Thyroid gland (tissue), 4 donors: ENCODE measurements around the gene NR2C2AP. TPM values are rescaled to one million over a fixed set of nuclear protein-coding genes. Genes with fewer than 3 reads are reported as not detected.

Experiments used
- DNase-seq, 2 donors: peaks; one replicate each; pipeline ENCODE4 v3.0.0-alpha.2; 2019
- H3K27ac ChIP-seq, 3 donors: fragments of 200-600 bp; sonication (generic); 1 replicate in 2 of 3; 2 replicates in 1 of 3; pipeline ENCODE4 v1.5.1; 2016 to 2019; ENCODE audit warnings: mild to moderate bottlenecking in 1 of 3, moderate library complexity in 1 of 3
- H3K27me3 ChIP-seq: fragments of 200-600 bp; sonication (generic); one replicate; pipeline ENCODE4 v1.5.1; 2019
- H3K36me3 ChIP-seq, 2 donors: fragments of 200-600 bp; sonication (generic); one replicate each; pipeline ENCODE4 v1.5.1; 2016 to 2019
- H3K4me1 ChIP-seq, 2 donors: fragments of 200-600 bp; sonication (generic); one replicate each; pipeline ENCODE4 v1.5.1; 2017 to 2019
- H3K4me3 ChIP-seq, 3 donors: fragments of 200-600 bp; sonication (generic); replicated peaks in 1 of 3; 1 replicate in 2 of 3; 2 replicates in 1 of 3; pipeline ENCODE4 v1.5.1; 2016; ENCODE audit warnings: mild to moderate bottlenecking in 1 of 3
- H3K9me3 ChIP-seq: fragments of 200-600 bp; sonication (generic); one replicate; pipeline ENCODE4 v1.5.1; 2017
- POLR2A ChIP-seq, 2 donors: fragments of 450-650 bp; IDR thresholded peaks; one replicate each; pipeline ENCODE4 v1.6.1; 2017; ENCODE audit warnings: antibody characterized with exemption in 2 of 2, mild to moderate bottlenecking in 2 of 2, moderate library complexity in 1 of 2
- WGBS, 2 donors: methylation state at CpG; one replicate each; pipeline ENCODE4 v1.1.5; 2017; 5-methylcytosine and 5-hydroxymethylcytosine counted together
- intact Hi-C: fragments of 100-400 bp; cut with DNase I; formaldehyde crosslinking; loops from one replicate; pipeline ENCODE4 v1.15.1; 2023
- total RNA-seq, 4 donors: library from RNA; depleted of rRNA; stranded (reverse); fragments of >200 nt; gene quantifications; one replicate each; pipeline ENCODE4 v1.2.3, GENCODE V29; 2016
- TF ChIP-seq, protein P1 (sequence below), 6 experiments: fragments of 200-600 bp in 3 of 6; fragments of 450-650 bp in 3 of 6; sonication (generic) in 3 of 6; IDR thresholded peaks; one replicate each; pipeline ENCODE4 v1.5.1; 2016 to 2019; ENCODE audit warnings: antibody characterized with exemption in 6 of 6, mild to moderate bottlenecking in 2 of 6, inconsistent platforms in 1 of 6, moderate library complexity in 1 of 6

NR2C2AP gene
- total RNA-seq, 4 donors from 2014 or later, result 6.6 to 16.8 (median 7.6) TPM

DNA sequence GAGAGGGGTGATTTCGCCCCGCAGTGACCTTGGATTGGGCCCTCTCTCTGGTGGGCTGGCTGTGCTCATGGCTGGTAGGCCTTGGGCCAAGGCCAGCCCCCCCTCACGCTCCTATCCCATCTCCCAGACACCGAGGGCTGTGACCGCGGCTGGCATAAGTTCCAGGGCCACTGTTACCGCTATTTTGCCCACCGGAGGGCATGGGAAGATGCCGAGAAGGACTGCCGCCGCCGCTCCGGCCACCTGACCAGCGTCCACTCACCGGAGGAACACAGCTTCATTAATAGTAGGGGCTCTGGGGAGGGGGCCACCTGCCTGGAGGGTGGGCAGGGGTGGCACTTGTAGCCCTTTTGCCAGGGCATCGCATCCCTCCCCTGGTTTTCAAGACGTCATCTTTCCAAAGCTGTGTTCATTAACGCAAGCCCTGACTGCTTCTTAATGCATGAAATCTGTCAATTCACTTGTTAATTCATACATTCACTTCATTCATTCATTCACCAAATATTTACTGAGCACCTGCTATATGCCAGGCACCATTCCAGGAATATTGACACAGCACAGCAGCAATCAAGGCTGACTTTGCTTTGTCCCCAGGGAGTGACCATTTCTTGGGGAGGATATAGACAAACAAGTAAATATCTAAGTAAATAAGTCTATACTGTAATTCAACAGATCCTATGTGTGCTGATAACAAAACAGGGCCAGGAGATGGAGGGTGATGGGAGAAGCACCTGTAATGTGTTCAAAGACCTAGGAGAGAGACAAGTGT is 35.1 kb upstream of the NR2C2AP start:
- DNase-seq, result no peak
- Histone ChIP-seq H3K9me3 (peaks cover 3% of the 10 kb centered on the region), H3K4me1 (no peaks in the 10 kb centered on the region), H3K27me3 (no peaks in the 10 kb centered on the region), H3K4me3 (no peak overlapping the region), H3K27ac (no peak overlapping the region), H3K36me3 (no peaks in the 10 kb centered on the region)
- intact Hi-C loops, result no loop called here
- 78 to 85% methylated on average over 17 to 18 of the region's 18 CpGs for WGBS, 2 donors
- no peak for TF ChIP-seq POLR2A (IDR thresholded peaks at IDR 0.05)
- TF ChIP-seq, protein P1, sequence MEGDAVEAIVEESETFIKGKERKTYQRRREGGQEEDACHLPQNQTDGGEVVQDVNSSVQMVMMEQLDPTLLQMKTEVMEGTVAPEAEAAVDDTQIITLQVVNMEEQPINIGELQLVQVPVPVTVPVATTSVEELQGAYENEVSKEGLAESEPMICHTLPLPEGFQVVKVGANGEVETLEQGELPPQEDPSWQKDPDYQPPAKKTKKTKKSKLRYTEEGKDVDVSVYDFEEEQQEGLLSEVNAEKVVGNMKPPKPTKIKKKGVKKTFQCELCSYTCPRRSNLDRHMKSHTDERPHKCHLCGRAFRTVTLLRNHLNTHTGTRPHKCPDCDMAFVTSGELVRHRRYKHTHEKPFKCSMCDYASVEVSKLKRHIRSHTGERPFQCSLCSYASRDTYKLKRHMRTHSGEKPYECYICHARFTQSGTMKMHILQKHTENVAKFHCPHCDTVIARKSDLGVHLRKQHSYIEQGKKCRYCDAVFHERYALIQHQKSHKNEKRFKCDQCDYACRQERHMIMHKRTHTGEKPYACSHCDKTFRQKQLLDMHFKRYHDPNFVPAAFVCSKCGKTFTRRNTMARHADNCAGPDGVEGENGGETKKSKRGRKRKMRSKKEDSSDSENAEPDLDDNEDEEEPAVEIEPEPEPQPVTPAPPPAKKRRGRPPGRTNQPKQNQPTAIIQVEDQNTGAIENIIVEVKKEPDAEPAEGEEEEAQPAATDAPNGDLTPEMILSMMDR (IDR thresholded peaks at IDR 0.05), result no peak

DNA sequence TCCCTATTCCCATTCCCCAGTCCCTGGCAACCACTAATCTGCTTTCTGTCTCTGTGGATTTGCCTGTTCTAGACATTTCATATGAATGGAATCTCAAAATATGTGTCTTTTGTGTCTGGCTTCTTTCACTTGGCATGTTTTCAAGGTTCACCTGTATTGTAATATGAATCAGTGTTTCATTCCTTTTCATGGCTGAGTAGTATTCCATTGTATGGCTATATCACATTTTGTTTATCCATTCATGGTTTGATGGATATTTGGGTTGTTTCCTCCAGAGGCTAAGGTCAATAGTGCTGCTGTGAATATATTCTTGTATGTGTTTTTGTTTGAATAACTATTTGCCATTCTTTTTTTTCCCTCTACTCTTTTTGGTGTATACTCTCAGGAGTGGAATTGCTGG is 33.0 kb upstream of the NR2C2AP start:
- TF ChIP-seq, protein P1 (IDR thresholded peaks at IDR 0.05), result no peak
- TF ChIP-seq POLR2A (IDR thresholded peaks at IDR 0.05), result no peak
- Histone ChIP-seq H3K27ac (no peak overlapping the region), H3K27me3 (no peaks in the 10 kb centered on the region), H3K4me1 (no peaks in the 10 kb centered on the region), H3K9me3 (peaks cover 3% of the 10 kb centered on the region), H3K36me3 (no peaks in the 10 kb centered on the region), H3K4me3 (no peak overlapping the region)
- no peak for DNase-seq
- intact Hi-C loops, result no loop called here

DNA sequence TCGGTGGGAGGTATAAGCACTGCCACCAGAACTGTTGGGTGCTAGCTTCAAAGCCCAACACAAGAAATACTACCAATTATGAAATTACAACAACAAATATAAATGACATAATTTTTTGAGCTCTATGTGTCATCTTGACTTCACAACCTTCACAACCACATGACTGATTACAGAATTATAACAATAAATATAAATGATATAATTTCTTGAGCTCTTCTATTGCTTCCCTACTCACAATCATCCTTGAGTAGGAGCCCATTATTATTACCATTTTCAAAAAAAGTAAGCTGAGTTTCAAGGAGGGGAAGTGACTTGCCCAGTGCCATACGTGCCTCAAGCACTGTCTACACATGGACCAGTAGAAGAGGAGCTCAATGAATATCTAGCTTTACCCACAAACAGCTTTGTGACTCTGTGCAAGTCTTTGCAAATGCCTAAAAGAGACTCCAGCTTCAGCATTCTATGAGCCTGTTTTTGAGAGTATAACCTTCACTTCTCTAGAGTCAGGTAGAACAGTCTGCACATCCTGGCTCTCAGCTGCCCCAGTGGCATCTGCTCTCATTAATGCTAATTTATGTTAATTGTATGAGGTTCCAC is 31.1 kb upstream of the NR2C2AP start:
- H3K4me3 ChIP-seq, result no peak overlapping the region
- DNase-seq, result no peak
- TF ChIP-seq POLR2A (IDR thresholded peaks at IDR 0.05), result no peak
- TF ChIP-seq, protein P1 (IDR thresholded peaks at IDR 0.05), result no peak
- no peaks in the 10 kb centered on the region for H3K36me3 ChIP-seq
- 76 to 88% methylated on average over 2 of the region's 2 CpGs for WGBS, 2 donors
- H3K27me3 ChIP-seq, result no peaks in the 10 kb centered on the region
- intact Hi-C loops, result no loop called here
- H3K9me3 ChIP-seq, result peaks cover 3% of the 10 kb centered on the region
- H3K4me1 ChIP-seq, result no peaks in the 10 kb centered on the region
- no peak overlapping the region for H3K27ac ChIP-seq

DNA sequence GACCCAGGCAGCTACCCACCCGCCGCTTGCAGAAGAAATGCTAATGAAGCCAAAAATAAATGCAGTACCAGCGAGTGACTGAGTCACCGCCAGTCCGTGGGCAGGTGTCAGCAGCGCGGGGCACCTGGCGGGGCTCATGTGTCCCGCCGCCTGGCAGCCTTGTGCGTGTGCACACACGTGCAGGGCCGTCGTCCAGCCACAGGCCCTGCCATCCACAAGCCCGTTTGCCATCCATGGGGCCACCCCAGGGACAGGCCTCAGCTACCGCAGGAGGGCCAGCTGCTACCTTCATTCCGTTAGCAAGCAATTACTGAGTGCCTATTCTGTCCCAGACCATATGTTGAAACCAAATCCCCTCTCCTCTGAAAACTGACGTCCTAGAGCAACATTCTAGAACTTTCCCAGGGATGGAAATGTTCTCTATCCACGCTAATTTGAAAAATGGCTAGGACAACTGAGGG is 29.1 kb upstream of the NR2C2AP start:
- no peaks in the 10 kb centered on the region for H3K27me3 ChIP-seq
- intact Hi-C loops, result no loop called here
- H3K4me3 ChIP-seq, result no peak overlapping the region
- WGBS, 2 donors, result 69 to 81% methylated on average over 13 to 17 of the region's 19 CpGs
- no peak for DNase-seq
- no peaks in the 10 kb centered on the region for H3K36me3 ChIP-seq
- H3K27ac ChIP-seq, result no peak overlapping the region
- peaks cover 3% of the 10 kb centered on the region for H3K9me3 ChIP-seq
- no peaks in the 10 kb centered on the region for H3K4me1 ChIP-seq
- TF ChIP-seq, protein P1 (IDR thresholded peaks at IDR 0.05), result no peak
- no peak for TF ChIP-seq POLR2A (IDR thresholded peaks at IDR 0.05)

DNA sequence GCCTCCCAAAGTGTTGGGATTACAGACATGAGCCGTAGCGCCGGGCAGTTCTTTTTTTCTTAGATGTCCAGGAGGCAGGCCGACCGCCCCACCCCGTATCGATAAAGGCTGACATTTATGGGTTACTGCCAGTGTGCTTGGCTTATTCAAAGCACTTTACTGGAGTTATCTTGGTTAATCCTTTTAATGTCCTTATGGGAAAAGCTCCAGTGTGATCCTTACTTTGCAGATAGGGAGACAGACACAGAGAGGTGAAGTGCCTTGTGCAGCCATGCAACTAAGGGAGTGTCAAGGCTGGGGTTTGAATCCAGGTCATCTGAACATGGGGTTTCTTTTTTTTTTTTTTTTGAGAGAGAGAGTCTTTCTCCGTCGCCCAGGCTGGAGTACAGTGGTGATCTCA is 27.8 kb upstream of the NR2C2AP start:
- no peaks in the 10 kb centered on the region for H3K4me1 ChIP-seq
- intact Hi-C loops, result no loop called here
- no peaks in the 10 kb centered on the region for H3K36me3 ChIP-seq
- WGBS, 2 donors, result 82 to 91% methylated on average over 9 of the region's 9 CpGs
- H3K4me3 ChIP-seq, result no peak overlapping the region
- H3K27me3 ChIP-seq, result no peaks in the 10 kb centered on the region
- no peak for DNase-seq
- peaks cover 3% of the 10 kb centered on the region for H3K9me3 ChIP-seq
- TF ChIP-seq, protein P1 (IDR thresholded peaks at IDR 0.05), result no peak
- no peak for TF ChIP-seq POLR2A (IDR thresholded peaks at IDR 0.05)
- no peak overlapping the region for H3K27ac ChIP-seq
